Progenitor cell of endocrine pancreas (in vitro differentiated cells): Measurements from ENCODE around the gene AOPEP. TPM values are rescaled to one million over a fixed set of nuclear protein-coding genes. Genes with fewer than 3 reads are reported as not detected.

Experiments
- DNase-seq: peaks from one replicate; pipeline ENCODE4 v3.0.0; 2021; ENCODE audit warnings: low spot score; ENCODE audit not compliant: unreplicated experiment
- H3K27ac Mint-ChIP-seq: 2 replicates; pipeline ENCODE4 v1.8.0; 2021; ENCODE audit warnings: mild to moderate bottlenecking, moderate library complexity, mixed read lengths
- H3K27me3 Mint-ChIP-seq: 2 replicates; pipeline ENCODE4 v1.8.0; 2021; ENCODE audit warnings: mixed read lengths
- H3K36me3 Mint-ChIP-seq: 2 replicates; pipeline ENCODE4 v1.8.0; 2022; ENCODE audit warnings: mixed read lengths; ENCODE audit not compliant: insufficient read depth
- H3K4me1 Mint-ChIP-seq: 2 replicates; pipeline ENCODE4 v1.8.0; 2021; ENCODE audit warnings: low read depth, mixed read lengths
- H3K4me3 Mint-ChIP-seq: 2 replicates; pipeline ENCODE4 v1.8.0; 2021; ENCODE audit warnings: low read depth, mild to moderate bottlenecking, moderate library complexity, mixed read lengths
- H3K9me3 Mint-ChIP-seq: 2 replicates; pipeline ENCODE4 v1.8.0; 2021; ENCODE audit warnings: low read depth, mixed read lengths
- total RNA-seq: library from RNA; stranded (reverse); gene quantifications from 2 replicates; pipeline ENCODE4 v1.2.1, GENCODE V29; 2021
- TF ChIP-seq, protein P1 (sequence below): fragments of 200-600 bp; sonication (generic); IDR thresholded peaks from one replicate; pipeline ENCODE4 v1.5.0; 2021; ENCODE audit warnings: antibody characterized with exemption, mild to moderate bottlenecking; ENCODE audit not compliant: unreplicated experiment

AOPEP gene
- total RNA-seq, 1 donor from 2014 or later: 58.2 TPM

GRCh38 chr9:95083086-95083768 lies 356.7 kb downstream of the AOPEP start:
- Mint-ChIP-seq H3K36me3 (peaks cover 34% of the 10 kb centered on the region), H3K4me3 (no peak overlapping the region), H3K27ac (peak overlapping the region; percentile 69), H3K9me3 (no peaks in the 10 kb centered on the region), H3K4me1 (peaks cover 15% of the 10 kb centered on the region), H3K27me3 (no peaks in the 10 kb centered on the region)
- TF ChIP-seq, protein P1, sequence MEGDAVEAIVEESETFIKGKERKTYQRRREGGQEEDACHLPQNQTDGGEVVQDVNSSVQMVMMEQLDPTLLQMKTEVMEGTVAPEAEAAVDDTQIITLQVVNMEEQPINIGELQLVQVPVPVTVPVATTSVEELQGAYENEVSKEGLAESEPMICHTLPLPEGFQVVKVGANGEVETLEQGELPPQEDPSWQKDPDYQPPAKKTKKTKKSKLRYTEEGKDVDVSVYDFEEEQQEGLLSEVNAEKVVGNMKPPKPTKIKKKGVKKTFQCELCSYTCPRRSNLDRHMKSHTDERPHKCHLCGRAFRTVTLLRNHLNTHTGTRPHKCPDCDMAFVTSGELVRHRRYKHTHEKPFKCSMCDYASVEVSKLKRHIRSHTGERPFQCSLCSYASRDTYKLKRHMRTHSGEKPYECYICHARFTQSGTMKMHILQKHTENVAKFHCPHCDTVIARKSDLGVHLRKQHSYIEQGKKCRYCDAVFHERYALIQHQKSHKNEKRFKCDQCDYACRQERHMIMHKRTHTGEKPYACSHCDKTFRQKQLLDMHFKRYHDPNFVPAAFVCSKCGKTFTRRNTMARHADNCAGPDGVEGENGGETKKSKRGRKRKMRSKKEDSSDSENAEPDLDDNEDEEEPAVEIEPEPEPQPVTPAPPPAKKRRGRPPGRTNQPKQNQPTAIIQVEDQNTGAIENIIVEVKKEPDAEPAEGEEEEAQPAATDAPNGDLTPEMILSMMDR: no peak
- no peak for DNase-seq

DNA sequence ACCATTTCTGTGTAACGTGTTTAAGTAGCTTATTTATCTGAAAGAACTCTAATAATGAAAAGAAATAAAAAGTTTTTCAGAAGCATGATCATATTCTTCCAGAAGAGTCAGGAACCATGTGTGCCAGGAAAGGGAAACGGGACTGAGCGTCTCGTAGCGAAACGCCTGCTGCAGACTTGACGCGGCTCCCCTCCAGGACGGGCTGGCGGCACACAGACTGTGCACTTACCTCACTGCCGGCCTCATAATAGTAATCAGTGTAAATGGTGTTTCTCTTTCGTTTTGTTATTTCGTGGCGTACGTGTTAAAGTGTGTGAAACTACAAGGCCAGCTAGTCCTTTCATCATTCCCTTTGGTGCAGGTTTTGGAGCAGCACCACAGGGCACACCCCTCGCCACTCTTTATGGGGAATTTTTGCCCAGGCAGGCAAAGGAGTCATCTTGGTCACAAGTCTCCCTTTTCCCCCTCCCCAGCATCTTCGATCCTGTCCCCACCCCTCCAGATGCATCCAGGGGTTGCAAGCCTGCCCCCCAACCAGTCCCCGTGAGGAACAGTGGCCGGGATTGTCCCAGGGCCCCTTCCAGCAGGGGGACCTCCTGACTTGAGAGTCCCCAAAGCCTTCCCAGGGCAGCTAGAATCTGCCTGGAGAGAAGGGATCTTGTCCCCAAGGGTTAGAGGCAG lies 357.9 kb downstream of the AOPEP start:
- no peak for DNase-seq
- Mint-ChIP-seq H3K27me3 (no peaks in the 10 kb centered on the region), H3K4me3 (no peak overlapping the region), H3K9me3 (no peaks in the 10 kb centered on the region), H3K27ac (peak overlapping the region; percentile 86), H3K4me1 (peaks cover 3% of the 10 kb centered on the region), H3K36me3 (peaks cover 37% of the 10 kb centered on the region)
- TF ChIP-seq, protein P1: no peak

GRCh38 chr9:95085036-95085770 lies 358.7 kb downstream of the AOPEP start:
- DNase-seq: no peak
- H3K27ac Mint-ChIP-seq: no peak overlapping the region
- no peak overlapping the region for H3K4me3 Mint-ChIP-seq
- TF ChIP-seq, protein P1: no peak
- H3K36me3 Mint-ChIP-seq: peaks cover 35% of the 10 kb centered on the region
- H3K4me1 Mint-ChIP-seq: peaks cover 1% of the 10 kb centered on the region
- no peaks in the 10 kb centered on the region for H3K9me3 Mint-ChIP-seq
- H3K27me3 Mint-ChIP-seq: no peaks in the 10 kb centered on the region

- Mint-ChIP-seq H3K4me3 (no peak overlapping the region), H3K36me3 (peaks cover 35% of the 10 kb centered on the region), H3K27ac (no peak overlapping the region), H3K9me3 (no peaks in the 10 kb centered on the region), H3K4me1 (peaks cover 3% of the 10 kb centered on the region), H3K27me3 (no peaks in the 10 kb centered on the region)
- no peak for DNase-seq
- TF ChIP-seq, protein P1: no peak
Observed at GRCh38 chr9:95085861-95086563, 359.5 kb downstream of the AOPEP start.

GRCh38 chr9:95086564-95086955 lies 360.1 kb downstream of the AOPEP start:
- Mint-ChIP-seq H3K4me3 (no peak overlapping the region), H3K27ac (peak overlapping the region; percentile 92), H3K27me3 (no peaks in the 10 kb centered on the region), H3K36me3 (peaks cover 33% of the 10 kb centered on the region), H3K9me3 (no peaks in the 10 kb centered on the region), H3K4me1 (peaks cover 8% of the 10 kb centered on the region)
- TF ChIP-seq, protein P1: no peak
- no peak for DNase-seq
